GM23248 (cell line): ENCODE measurements around the gene UBTD1. TPM values are rescaled to one million over a fixed set of nuclear protein-coding genes. Genes with fewer than 3 reads are reported as not detected.

Source experiments
- DNase-seq: peaks from one replicate; pipeline ENCODE4 v3.0.0-alpha.2; 2015
- H2AFZ ChIP-seq: fragments of 200-600 bp; sonication (generic); 2 replicates; pipeline ENCODE4 v1.6.1; 2016; ENCODE audit warnings: antibody characterized with exemption
- H3F3A ChIP-seq: fragments of 200-600 bp; sonication (generic); 2 replicates; pipeline ENCODE4 v1.6.1; 2016; ENCODE audit warnings: mild to moderate bottlenecking, antibody characterized with exemption, mixed run types; ENCODE audit not compliant: insufficient read depth
- H3K27ac ChIP-seq: fragments of 200-600 bp; sonication (generic); 2 replicates; pipeline ENCODE4 v1.5.1; 2016; ENCODE audit warnings: mild to moderate bottlenecking
- H3K27me3 ChIP-seq: fragments of 200-600 bp; sonication (generic); replicated peaks from 2 replicates; pipeline ENCODE4 v1.6.1; 2016; ENCODE audit warnings: mild to moderate bottlenecking; ENCODE audit not compliant: insufficient read depth
- H3K36me3 ChIP-seq: fragments of 200-600 bp; sonication (generic); 2 replicates; pipeline ENCODE4 v1.6.1; 2016; ENCODE audit warnings: low read depth, mild to moderate bottlenecking
- H3K4me1 ChIP-seq: fragments of 200-600 bp; sonication (generic); 2 replicates; pipeline ENCODE4 v1.6.1; 2016; ENCODE audit warnings: mild to moderate bottlenecking; ENCODE audit not compliant: insufficient read depth
- H3K4me2 ChIP-seq: fragments of 200-600 bp; sonication (generic); one replicate; pipeline ENCODE4 v1.6.1; 2016; ENCODE audit warnings: mild to moderate bottlenecking; ENCODE audit not compliant: unreplicated experiment
- H3K4me3 ChIP-seq: fragments of 200-600 bp; sonication (generic); 2 replicates; pipeline ENCODE4 v1.5.1; 2016; ENCODE audit warnings: mild to moderate bottlenecking
- H3K79me2 ChIP-seq: fragments of 200-600 bp; sonication (generic); 2 replicates; pipeline ENCODE4 v1.6.1; 2016; ENCODE audit warnings: mild to moderate bottlenecking; ENCODE audit not compliant: insufficient read depth
- H3K9ac ChIP-seq: fragments of 200-600 bp; sonication (generic); 2 replicates; pipeline ENCODE4 v1.6.1; 2016; ENCODE audit warnings: mild to moderate bottlenecking
- H3K9me2 ChIP-seq: fragments of 200-600 bp; sonication (generic); 2 replicates; pipeline ENCODE4 v1.6.1; 2016; ENCODE audit warnings: mixed run types, mild to moderate bottlenecking, moderate library complexity; ENCODE audit not compliant: insufficient read depth
- H3K9me3 ChIP-seq: fragments of 200-600 bp; sonication (generic); one replicate; pipeline ENCODE4 v1.6.1; 2017; ENCODE audit warnings: low read depth
- H4K20me1 ChIP-seq: fragments of 200-600 bp; sonication (generic); 2 replicates; pipeline ENCODE4 v1.6.0; 2016; ENCODE audit not compliant: insufficient read depth
- EZH2 ChIP-seq: fragments of 200-600 bp; sonication (generic); IDR thresholded peaks from 2 replicates; pipeline ENCODE4 v1.6.1; 2018; ENCODE audit warnings: antibody characterized with exemption, mild to moderate bottlenecking; ENCODE audit not compliant: insufficient read depth, poor library complexity, severe bottlenecking
- EZH2phosphoT487 ChIP-seq: fragments of 200-600 bp; sonication (generic); IDR thresholded peaks from 2 replicates; pipeline ENCODE4 v1.6.1; 2018; ENCODE audit warnings: antibody characterized with exemption, moderate library complexity, mild to moderate bottlenecking, low read depth; ENCODE audit not compliant: insufficient read depth
- WGBS, 2 experiments: methylation state at CpG; one replicate each; pipeline ENCODE4 v1.1.6; 2015 to 2017; ENCODE audit warnings: low lambda C conversion rate in 2 of 2, low coverage in 1 of 2; ENCODE audit errors: missing lambda C conversion rate in 2 of 2; 5-methylcytosine and 5-hydroxymethylcytosine counted together
- in situ Hi-C: fragments of 300-500 bp; cut with MboI; formaldehyde crosslinking; loops from 2 replicates; pipeline ENCODE4 v1.15.0; 2020
- polyA plus RNA-seq: library from polyadenylated mRNA; unstranded; fragments of >200 nt; fragmentation: Nextera tagmentation; extraction: Ambion mirVana; gene quantifications from 2 replicates; pipeline ENCODE4 v1.2.1, GENCODE V29; 2016
- total RNA-seq: library from RNA; depleted of rRNA; stranded (reverse); fragments of >200 nt; shearing (Covaris generic); gene quantifications from 2 replicates; pipeline ENCODE4 v1.2.3, GENCODE V29; 2014

Gene UBTD1
- total and polyA plus RNA-seq, 2 experiments from 2014 or later: 20.8 to 27.2 TPM

DNA sequence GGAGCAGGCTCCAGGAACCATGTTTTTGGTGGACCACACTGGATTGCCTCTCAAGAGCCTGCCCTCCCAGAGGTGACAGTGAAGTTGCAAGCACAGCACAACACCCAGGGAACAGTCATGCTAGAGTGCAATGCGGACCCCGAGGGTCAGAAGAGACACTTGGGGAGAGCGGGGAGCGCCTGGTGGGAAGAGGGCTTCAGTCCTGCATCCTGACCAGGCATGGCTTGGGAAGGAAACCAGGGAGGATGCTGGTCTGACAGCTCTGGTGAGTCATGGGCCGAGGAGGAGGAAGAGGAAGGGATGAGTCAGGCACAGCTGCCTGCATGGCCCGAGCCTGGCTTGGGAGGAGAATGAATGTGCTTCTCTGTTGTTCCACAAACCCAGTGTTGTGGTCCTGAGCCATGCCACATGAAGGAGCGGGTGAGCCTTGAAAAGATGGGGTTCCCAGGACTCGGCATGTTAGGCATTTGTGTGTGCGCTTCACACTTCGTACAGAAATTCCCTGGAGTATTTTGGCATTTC is 44.4 kb downstream of the UBTD1 start:
- peak overlapping the region; percentile 62 for H3K4me3 ChIP-seq
- H3K4me1 ChIP-seq: peaks cover 62% of the 10 kb centered on the region
- in situ Hi-C loops: no loop called here
- H3K36me3 ChIP-seq: no peaks in the 10 kb centered on the region
- H3K9me3 ChIP-seq: no peaks in the 10 kb centered on the region
- peaks cover 59% of the 10 kb centered on the region for H3F3A ChIP-seq
- peak; percentile 100 for DNase-seq
- peak overlapping the region; percentile 77 for H3K9ac ChIP-seq
- peaks cover 60% of the 10 kb centered on the region for H3K79me2 ChIP-seq
- H3K27me3 ChIP-seq: no peaks in the 10 kb centered on the region
- WGBS, 2 experiments: 1% methylated on average over 9 to 10 of the region's 10 CpGs
- H3K4me2 ChIP-seq: peak overlapping the region; percentile 82
- H3K9me2 ChIP-seq: no peaks in the 10 kb centered on the region
- TF ChIP-seq EZH2 (no peak), EZH2phosphoT487 (no peak)
- H2AFZ ChIP-seq: no peak overlapping the region
- H4K20me1 ChIP-seq: no peaks in the 10 kb centered on the region
- peak overlapping the region; percentile 98 for H3K27ac ChIP-seq

DNA sequence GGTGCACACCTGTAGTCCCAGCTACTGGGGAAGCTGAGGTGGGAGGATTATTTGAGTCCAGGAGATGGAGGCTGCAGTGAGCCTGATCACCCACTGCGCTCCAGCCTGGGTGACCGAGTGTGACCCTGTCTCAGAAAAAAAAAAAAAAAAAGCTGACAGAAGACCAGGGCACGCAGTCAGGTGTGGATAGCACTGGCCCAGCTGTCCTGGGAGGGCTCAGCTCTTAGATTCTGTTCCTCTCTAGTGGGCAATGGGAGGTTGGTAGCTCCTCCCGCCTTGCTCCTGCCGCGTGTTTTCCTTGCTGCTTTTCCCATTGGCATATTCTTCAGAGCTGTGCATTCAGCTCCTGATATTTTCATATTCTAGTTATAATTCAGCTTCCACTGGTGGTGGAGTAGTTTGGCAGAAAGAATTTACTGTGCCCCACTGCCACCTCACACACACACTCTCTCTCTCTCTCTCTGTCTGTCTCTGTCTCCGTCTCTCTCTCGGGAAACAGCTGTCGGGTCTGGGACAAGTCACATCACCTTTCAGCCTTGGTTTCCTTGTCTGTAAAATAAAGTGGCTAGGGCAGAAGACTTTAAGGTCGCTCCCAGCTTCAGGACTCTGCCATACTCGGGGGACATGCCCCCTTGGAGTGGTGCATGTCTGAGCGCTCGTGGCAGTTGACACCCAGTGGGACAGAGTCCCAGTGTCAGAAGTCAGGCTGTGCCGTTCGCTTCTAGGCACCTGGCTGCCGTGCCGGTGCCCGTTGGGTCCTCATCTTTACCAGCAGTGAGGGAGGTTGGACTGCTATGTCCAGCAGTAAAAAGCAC is 47.9 kb downstream of the UBTD1 start:
- TF ChIP-seq EZH2 (no peak), EZH2phosphoT487 (no peak)
- peaks cover 28% of the 10 kb centered on the region for H3F3A ChIP-seq
- no peaks in the 10 kb centered on the region for H3K9me3 ChIP-seq
- no peak for DNase-seq
- H3K36me3 ChIP-seq: no peaks in the 10 kb centered on the region
- H2AFZ ChIP-seq: no peak overlapping the region
- no peaks in the 10 kb centered on the region for H3K27me3 ChIP-seq
- WGBS, 2 experiments: 83 to 84% methylated on average over 18 of the region's 18 CpGs
- in situ Hi-C loops: no loop called here
- peaks cover 27% of the 10 kb centered on the region for H3K4me1 ChIP-seq
- no peaks in the 10 kb centered on the region for H3K9me2 ChIP-seq
- no peak overlapping the region for H3K4me3 ChIP-seq
- H3K9ac ChIP-seq: no peak overlapping the region
- H4K20me1 ChIP-seq: no peaks in the 10 kb centered on the region
- no peak overlapping the region for H3K27ac ChIP-seq
- no peak overlapping the region for H3K4me2 ChIP-seq
- H3K79me2 ChIP-seq: peaks cover 74% of the 10 kb centered on the region

- no peak overlapping the region for H3K4me3 ChIP-seq
- H3K27ac ChIP-seq: no peak overlapping the region
- in situ Hi-C loops: no loop called here
Measured at GRCh38 chr10:97547271-97547600, 48.5 kb downstream of the UBTD1 start.

GRCh38 chr10:97547962-97548361 is 49.2 kb downstream of the UBTD1 start:
- Histone ChIP-seq H4K20me1 (no peaks in the 10 kb centered on the region), H3K36me3 (no peaks in the 10 kb centered on the region), H3K4me3 (no peak overlapping the region), H3K27ac (no peak overlapping the region), H3K9me2 (no peaks in the 10 kb centered on the region), H3K27me3 (no peaks in the 10 kb centered on the region), H3K4me1 (peaks cover 14% of the 10 kb centered on the region), H3K9me3 (no peaks in the 10 kb centered on the region), H2AFZ (no peak overlapping the region), H3K4me2 (no peak overlapping the region), H3K79me2 (peaks cover 86% of the 10 kb centered on the region), H3K9ac (no peak overlapping the region), H3F3A (peaks cover 15% of the 10 kb centered on the region)
- TF ChIP-seq EZH2phosphoT487 (no peak), EZH2 (no peak)
- peak; percentile 38 for DNase-seq
- WGBS, 2 experiments: 19 to 34% methylated on average over 4 of the region's 4 CpGs
- in situ Hi-C loops: no loop called here

More at GRCh38 chr10:97547271-97547600, 48.5 kb downstream of the UBTD1 start:
- Histone ChIP-seq H3F3A (peaks cover 22% of the 10 kb centered on the region), H3K36me3 (no peaks in the 10 kb centered on the region), H3K9me3 (no peaks in the 10 kb centered on the region), H2AFZ (no peak overlapping the region), H4K20me1 (no peaks in the 10 kb centered on the region), H3K9me2 (no peaks in the 10 kb centered on the region), H3K4me2 (no peak overlapping the region), H3K9ac (no peak overlapping the region), H3K79me2 (peaks cover 80% of the 10 kb centered on the region), H3K4me1 (peaks cover 21% of the 10 kb centered on the region), H3K27me3 (no peaks in the 10 kb centered on the region)
- TF ChIP-seq EZH2: no peak
- no peak for TF ChIP-seq EZH2phosphoT487
- 81 to 89% methylated on average over 4 of the region's 4 CpGs for WGBS, 2 experiments
- DNase-seq: no peak
